Lung (tissue), 12 donors: ENCODE results near the gene MTERF4. TPM values are rescaled to one million over a fixed set of nuclear protein-coding genes. Genes with fewer than 3 reads are reported as not detected.

ENCODE experiments used
- ATAC-seq: fragments of 200-7000 bp; cut with Tn5 transposase; one replicate; pipeline ENCODE4 v1.9.1; 2020; ENCODE audit warnings: moderate number of reproducible peaks; ENCODE audit not compliant: insufficient read depth, low FRiP score
- DNase-seq, 3 donors: peaks; one replicate each; pipeline ENCODE4 v3.0.0-alpha.2; 2013 to 2017
- H3K27ac ChIP-seq, 2 donors: one replicate each; pipeline ENCODE4 v1.5.1; 2013; ENCODE audit warnings: mild to moderate bottlenecking in 2 of 2, moderate library complexity in 2 of 2, control low read depth in 1 of 2, inconsistent platforms in 1 of 2, low read depth in 1 of 2, low read length in 1 of 2
- H3K27me3 ChIP-seq, 3 donors: one replicate each; pipeline ENCODE4 v1.5.1; 2013; ENCODE audit warnings: low read length in 2 of 3; ENCODE audit not compliant: control insufficient read depth in 3 of 3, insufficient read depth in 3 of 3
- H3K36me3 ChIP-seq, 4 donors: one replicate each; pipeline ENCODE4 v1.5.1; 2013; ENCODE audit warnings: low read length in 4 of 4, mild to moderate bottlenecking in 1 of 4, moderate library complexity in 1 of 4; ENCODE audit not compliant: control insufficient read depth in 4 of 4, insufficient read depth in 4 of 4
- H3K4me1 ChIP-seq, 5 donors: one replicate each; pipeline ENCODE4 v1.5.1; 2013; ENCODE audit warnings: low read length in 5 of 5, mild to moderate bottlenecking in 2 of 5, moderate library complexity in 1 of 5; ENCODE audit not compliant: control insufficient read depth in 5 of 5, insufficient read depth in 5 of 5
- H3K4me3 ChIP-seq: one replicate; pipeline ENCODE4 v1.5.1; 2013; ENCODE audit warnings: mild to moderate bottlenecking, control low read depth, moderate library complexity
- H3K9ac ChIP-seq, 2 donors: one replicate each; pipeline ENCODE4 v1.5.1; 2013; ENCODE audit warnings: low read length in 2 of 2, control low read depth in 1 of 2; ENCODE audit not compliant: insufficient read depth in 1 of 2
- H3K9me3 ChIP-seq, 4 donors: one replicate each; pipeline ENCODE4 v1.5.1; 2013; ENCODE audit warnings: low read length in 3 of 4, mild to moderate bottlenecking in 1 of 4, moderate library complexity in 1 of 4; ENCODE audit not compliant: control insufficient read depth in 4 of 4, insufficient read depth in 3 of 4
- CTCF ChIP-seq: IDR thresholded peaks from 2 replicates; pipeline ENCODE4 v1.5.1; 2012; ENCODE audit warnings: mild to moderate bottlenecking; ENCODE audit errors: control extremely low read depth, extremely low read depth
- WGBS, 2 donors: extraction: QIAGEN DNeasy Blood & Tissue Kit; methylation state at CpG; one replicate each; pipeline ENCODE4 v1.1.7; 2013; 5-methylcytosine and 5-hydroxymethylcytosine counted together
- polyA plus RNA-seq, 2 donors: library from polyadenylated mRNA; stranded (reverse); fragments of 200-250 nt; gene quantifications; one replicate each; pipeline ENCODE4 v1.2.1, GENCODE V29; 2013
- total RNA-seq, 2 donors: library from RNA; depleted of rRNA in 1 of 2; stranded (reverse); fragments of >200 nt in 1 of 2; gene quantifications; one replicate each; pipeline ENCODE4 v1.2.1, GENCODE V29; 2014 to 2021
- donor health status: control.
- donor health status: control.
- donor health status: Bipolar disorder and iron deficiency.
- donor health status: healthy.
- donor health status: DM: yes; HTN: yes; CAD: no.

Gene MTERF4
- total and polyA plus RNA-seq, 4 donors: 23.5 to 50.1 (median 27.5) TPM

GRCh38 chr2:241134711-241135110 lies 32.6 kb upstream of the MTERF4 start:
- ATAC-seq: no peak

GRCh38 chr2:241133436-241133820 lies 31.3 kb upstream of the MTERF4 start:
- peaks cover 0 to 2% (median 0%) of the 10 kb centered on the region in 4 donors for H3K9me3 ChIP-seq
- H3K27ac ChIP-seq: no peak overlapping the region
- TF ChIP-seq CTCF: no peak
- H3K4me1 ChIP-seq: peaks cover 0 to 8% (median 3%) of the 10 kb centered on the region in 5 donors
- H3K4me3 ChIP-seq: no peak overlapping the region
- H3K9ac ChIP-seq: no peak overlapping the region
- DNase-seq (no peak), ATAC-seq (no peak)
- H3K27me3 ChIP-seq: no peaks in the 10 kb centered on the region
- 96% methylated on average over 10 of the region's 10 CpGs for WGBS, 2 donors
- peaks cover 0 to 14% (median 6%) of the 10 kb centered on the region in 4 donors for H3K36me3 ChIP-seq

More at GRCh38 chr2:241134711-241135110, 32.6 kb upstream of the MTERF4 start:
- no peak for DNase-seq
- H3K9me3 ChIP-seq: peaks cover 0 to 2% (median 0%) of the 10 kb centered on the region in 4 donors
- peaks cover 0 to 16% (median 7%) of the 10 kb centered on the region in 4 donors for H3K36me3 ChIP-seq
- H3K9ac ChIP-seq: no peak overlapping the region
- no peak overlapping the region for H3K4me3 ChIP-seq
- H3K27me3 ChIP-seq: no peaks in the 10 kb centered on the region
- 93 to 95% methylated on average over 7 of the region's 7 CpGs for WGBS, 2 donors
- H3K27ac ChIP-seq: no peak overlapping the region
- peaks cover 0 to 8% (median 3%) of the 10 kb centered on the region in 5 donors for H3K4me1 ChIP-seq
- no peak for TF ChIP-seq CTCF

GRCh38 chr2:241132538-241133435 lies 30.7 kb upstream of the MTERF4 start:
- Histone ChIP-seq H3K9me3 (peaks cover 0 to 2% (median 0%) of the 10 kb centered on the region in 4 donors), H3K9ac (no peak overlapping the region), H3K4me1 (peaks cover 0 to 8% (median 3%) of the 10 kb centered on the region in 5 donors), H3K27me3 (no peaks in the 10 kb centered on the region), H3K36me3 (peaks cover 0 to 12% (median under 1%) of the 10 kb centered on the region in 4 donors), H3K4me3 (no peak overlapping the region), H3K27ac (no peak overlapping the region)
- DNase-seq: no peak
- ATAC-seq: no peak
- WGBS, 2 donors: 95 to 97% methylated on average over 14 of the region's 14 CpGs
- no peak for TF ChIP-seq CTCF
